ENCODE results near the gene KEL.

KEL gene

DNA sequence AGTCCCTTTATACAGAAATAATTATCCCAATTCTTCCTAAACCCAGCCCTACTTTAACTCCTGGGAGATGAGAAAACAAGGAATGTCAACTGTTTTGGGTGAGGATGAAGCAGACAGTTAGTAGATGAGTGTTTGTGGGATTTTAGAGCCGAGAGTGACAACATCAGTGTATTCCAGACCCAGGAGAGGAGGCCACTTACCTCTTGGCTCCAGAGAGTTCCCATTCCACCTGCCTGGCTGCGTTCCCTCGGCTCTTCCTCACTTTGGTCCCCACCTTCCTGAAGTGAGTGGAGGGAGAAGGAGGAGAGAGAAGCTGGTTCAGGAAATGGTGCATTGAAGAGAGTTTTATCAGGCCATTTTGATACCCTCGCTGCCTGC, 579 bp downstream of the KEL start:
- no peak for DNase-seq

DNA sequence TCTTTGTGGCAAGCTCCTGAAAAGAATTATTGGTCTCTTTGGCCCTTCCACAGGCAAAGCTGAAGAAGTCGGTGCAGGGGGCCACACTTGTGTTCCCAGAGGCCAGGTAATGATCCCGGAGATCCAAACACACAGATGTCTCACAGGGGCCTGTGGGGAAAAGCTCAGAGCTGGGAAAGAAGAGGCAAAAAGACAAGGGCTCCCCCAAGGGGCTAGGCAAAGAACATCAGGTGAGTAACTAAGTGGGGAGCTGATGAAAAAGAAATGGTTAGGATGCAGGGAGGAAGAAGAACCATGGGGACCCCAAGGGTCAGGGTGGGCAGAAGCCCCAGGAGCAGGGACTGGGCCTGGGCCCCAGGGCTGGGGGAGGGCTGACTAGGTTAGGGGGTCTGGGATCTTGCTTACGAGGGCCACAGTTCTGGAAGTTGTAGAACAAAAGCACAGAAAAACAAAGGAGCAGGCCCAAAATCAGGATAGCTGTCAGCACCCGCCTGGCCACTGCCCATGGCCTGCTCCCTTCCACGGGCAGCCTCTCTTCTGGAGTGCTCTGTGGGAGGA, 1.1 kb downstream of the KEL start:
- no peak for DNase-seq

DNA sequence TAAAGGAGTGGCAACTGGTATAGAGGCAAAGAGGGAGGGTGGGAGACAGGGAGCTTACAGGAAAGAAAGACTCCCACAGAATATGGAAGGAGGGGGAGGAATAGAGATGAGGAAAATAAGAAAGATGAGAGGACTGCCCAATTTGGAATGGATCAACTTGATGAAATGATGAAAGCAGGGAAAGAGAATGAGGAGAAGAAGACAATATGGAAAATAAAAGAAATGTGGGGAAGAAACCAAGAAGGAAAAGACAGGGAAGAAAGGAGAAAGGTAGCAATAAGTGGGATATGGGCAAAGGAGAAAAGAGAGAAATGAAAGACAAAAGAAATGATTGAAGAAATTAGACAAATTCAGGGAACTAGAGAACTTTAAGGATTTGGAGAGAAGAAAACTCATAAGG, 3.0 kb downstream of the KEL start:
- no peak for DNase-seq

DNA sequence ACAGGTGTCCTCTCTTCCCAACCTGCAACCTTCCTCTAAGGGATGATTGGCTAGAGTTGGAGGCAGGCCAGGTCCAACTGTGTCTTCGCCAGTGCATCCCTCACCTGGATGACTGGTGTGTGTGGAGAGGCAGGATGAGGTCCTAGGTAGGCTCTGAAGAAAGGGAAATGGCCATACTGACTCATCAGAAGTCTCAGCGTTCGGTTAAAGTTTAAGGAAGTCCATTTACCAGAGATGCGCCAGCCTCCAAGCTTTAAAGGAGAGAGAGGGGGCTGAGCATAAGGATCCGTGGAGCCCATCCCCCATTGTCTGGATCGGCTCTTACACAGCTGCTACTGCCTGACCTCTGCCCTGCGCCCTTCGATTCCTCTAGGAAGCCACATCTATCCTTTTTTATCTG, 4.4 kb downstream of the KEL start:
- no peak for DNase-seq

DNA sequence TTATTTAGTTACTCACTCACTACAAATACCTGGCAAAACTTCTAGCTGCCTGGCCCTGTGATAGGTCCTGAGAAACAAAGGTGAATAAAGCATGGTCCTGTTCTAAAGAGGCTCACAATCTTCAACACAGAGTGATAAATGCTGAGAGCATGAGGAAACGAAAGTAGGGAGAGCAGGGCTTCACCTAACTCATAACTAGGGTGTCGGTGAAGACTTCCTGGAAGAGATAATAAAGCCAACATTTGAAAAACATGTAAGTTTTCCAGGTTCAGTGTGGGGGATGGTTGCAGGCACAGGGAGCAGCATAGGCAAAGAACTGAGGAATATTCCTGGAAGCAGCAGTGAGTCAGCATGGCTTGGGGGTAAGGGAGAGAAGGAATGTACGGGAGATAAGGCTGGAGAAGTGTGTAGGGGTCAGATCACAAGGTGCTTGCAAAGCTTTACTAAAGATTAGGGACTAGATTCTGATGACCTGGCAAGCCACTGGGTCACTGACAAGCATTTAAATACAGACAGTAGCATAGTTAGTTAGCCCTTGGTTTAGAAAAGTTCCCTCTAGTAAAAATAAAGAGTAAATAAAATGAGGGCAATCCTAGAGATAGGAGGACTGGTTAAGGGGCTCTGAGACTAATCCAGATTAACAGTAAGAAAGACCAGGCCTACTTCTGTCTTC, 5.1 kb downstream of the KEL start:
- no peak for DNase-seq

DNA sequence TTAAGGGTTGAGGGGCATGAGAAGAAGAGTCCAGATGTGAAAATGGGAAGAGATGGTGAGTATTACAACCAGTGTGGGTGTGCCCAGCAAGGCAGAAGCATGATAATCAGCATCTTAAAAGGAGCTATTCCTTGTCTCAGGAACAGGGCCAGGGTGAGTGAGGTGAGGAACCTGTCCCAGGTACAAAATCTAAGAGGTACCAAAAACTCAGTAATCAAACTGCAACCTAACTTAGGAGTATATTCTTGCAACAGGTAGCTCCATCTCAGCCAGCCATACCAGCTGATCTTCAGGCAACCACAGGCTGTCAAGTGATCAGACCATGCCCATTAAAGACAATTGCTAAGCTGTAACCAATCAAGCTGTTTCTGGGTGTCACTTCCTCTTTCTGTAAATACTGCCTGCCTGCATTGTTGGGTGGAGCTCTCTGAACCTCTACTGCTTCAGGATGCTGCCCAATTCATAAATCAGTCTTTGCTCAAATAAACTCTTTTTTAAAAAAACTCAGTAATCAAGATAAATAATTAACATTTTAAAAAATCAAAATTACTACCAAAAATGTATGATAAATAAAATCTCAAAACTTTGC, 7.4 kb downstream of the KEL start:
- no peak for DNase-seq

DNA sequence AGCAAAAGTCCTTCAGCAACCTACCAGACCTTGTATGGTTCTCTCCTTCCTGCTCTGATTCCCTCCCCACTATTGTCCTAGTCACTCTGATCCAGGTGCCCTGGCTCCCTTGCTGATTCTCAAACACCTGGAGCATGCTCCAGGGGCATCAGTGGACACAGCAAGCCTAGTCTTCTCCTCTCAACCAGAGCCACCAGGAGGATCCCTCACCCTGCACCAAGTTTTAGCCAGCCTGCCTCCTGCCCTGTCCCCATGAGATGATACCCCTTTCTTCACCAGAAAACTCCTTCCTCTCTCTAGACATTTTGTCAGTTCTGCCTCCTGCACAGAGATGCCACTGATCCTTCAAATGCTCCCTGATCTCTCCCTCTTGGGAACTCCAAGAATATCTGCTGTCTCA, 11.9 kb downstream of the KEL start:
- no peak for DNase-seq

DNA sequence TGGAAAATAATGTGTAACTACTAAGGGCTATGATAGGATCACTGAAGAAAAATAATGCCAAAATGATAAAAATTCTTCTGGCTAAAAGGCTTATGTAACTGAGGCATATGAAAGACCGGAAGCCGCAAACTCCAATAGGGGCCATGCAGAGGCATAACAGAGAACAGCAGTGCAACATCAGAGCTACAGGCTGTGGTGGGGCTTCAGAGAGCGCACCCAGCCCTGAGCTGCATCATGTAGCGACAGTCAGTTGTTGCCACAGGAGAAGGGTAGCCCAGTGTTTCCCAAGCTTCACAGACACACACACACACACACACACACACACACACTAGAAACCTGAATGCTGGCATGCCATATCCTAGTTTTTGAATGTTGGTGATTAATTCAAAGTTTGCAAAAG, 13.6 kb downstream of the KEL start:
- no peak for DNase-seq

DNA sequence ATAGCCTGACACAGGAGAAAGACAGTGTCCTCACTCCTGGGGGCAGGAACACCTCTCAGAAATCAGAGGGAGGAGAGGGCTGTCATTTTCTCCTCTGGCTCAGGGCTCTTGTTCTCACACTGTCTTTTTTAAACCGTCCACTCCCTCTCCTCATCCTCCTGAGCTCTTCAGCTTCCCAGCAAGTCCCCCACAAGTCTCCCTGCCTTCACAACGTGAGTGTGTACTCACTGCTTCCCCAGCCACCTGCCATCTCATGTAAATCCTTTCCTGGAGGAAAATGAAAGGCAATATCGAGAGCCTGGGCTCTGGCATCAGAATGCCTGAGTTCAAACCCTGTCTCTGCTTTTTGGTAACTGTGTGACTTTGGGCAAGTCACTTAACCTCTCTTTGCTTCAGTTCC, 17.2 kb downstream of the KEL start:
- no peak for DNase-seq

DNA sequence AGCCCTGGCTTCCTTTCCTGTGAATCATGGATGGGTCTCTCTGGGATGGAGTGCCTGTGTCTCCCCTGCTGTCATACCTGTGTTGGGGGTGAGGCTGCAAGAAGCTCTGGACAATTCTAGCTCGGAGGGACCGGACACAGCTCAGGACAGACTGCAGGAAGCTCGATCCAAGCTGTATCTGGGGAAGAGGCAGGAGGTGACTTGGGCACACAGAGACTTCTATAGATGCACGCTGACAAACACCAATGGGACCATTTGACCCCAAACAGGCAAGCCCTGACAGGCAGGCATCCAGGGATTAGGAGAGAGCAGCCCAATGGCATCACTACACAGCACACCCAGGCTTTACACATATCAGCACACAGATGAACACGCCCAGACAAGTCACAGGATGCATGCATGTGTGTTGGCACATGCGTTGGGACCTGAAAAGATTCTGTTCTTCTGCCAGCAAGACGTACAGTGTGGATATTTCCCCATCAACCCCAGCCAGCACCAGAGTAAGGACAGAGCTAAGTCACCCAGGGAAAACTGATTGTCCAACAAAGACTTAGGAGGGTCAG, 18.4 kb downstream of the KEL start:
- no peak for DNase-seq

DNA sequence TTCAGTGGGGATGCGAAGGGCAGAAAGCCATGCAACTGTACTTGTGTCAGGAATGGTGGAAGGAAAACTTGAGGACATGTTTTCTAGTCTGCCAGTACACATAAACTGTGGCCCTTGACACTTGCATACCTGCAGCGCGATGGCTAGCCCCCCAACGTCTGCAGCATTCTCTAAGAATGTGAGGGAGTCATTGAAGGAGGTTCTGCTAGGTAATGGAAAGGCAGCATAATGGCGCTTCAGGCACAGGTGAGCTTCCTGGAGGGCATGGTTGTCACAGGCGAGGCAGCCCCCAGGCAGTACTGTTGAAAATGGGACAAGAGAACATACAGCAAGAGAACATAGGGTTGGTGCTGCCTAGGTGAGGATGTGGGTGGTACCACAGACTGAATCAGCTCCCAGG, 19.4 kb downstream of the KEL start:
- no peak for DNase-seq

DNA sequence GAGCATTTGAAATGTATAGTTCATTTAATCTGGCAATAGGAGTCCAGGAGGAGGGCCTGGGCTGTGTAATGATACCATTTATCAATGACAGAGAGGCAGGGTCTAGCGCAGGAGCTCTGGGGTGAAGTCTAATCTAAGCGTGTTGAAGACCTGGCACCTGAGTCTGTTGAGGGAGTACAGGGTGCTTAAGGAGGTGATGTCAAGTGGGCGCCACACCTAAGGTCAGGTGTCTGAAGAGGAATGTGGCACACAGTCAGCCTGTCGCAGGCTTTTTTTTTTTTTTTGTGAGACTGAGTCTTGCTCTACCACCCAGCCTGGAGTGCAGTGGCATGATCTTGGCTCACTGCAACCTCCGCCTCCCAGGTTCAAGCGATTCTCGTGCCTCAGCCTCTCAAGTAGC, 20.6 kb downstream of the KEL start:
- no peak for DNase-seq

DNA sequence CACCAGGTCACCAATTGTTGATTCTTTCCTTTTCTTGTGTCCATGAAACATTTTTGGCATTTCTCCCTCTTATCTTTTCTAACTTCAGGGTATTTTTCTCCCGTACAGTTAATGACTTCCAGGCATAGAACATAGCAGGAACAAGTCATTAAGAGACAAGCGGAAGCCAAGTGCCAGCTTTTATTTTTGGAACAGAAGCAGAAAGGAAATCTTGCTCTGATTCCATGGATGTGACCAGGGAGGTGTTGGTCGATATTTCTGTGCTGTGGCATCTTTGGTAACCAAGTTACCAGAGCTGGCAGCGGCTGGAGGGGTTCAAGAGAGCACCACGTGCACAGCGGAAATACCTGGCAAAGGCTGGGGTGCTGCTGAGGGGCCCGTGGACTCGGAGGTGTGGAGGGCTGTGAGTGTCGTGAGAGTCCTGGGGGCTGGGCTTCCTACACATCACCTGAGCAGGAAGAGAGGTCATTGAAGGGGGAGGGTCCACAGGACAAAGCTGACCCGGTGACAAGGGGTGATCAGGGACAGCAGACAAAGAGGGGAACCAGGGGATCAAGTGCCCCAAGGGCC, 21.1 kb downstream of the KEL start:
- DNase-seq: no peak

DNA sequence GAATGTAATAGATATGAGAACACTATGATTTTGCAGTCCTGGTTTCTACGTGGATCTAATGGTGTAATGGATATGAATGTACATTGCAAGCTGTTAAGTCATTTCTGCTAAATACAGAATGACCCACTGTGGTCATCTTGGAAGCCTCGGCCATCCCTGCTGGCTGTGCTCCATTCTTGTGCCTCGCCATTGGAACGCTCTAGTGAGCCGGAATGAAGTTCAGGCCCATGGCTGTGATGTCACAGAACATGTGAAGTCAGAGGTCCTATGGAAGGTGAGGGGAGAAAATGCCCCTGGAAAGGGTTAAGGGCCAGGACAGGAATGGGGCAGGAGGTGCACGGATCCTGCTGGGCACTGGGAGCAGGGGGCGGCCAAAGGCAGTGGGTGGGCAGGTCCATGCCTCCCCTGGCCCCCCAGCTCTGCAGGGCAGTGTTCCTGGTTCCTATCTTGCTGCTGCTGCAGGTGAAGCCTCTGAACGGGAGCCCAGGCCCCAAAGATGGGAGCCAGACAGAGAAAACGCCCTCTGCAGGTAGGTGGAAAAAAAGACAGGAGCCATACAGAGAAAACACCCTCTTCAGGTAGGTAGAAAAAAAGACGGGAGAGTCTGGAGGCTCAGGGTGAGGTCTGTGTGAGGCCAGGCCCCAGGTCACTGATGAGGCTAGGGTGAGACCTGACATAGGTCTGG, 22.8 kb downstream of the KEL start, which contains the start of gene LLCFC1:
Gene LLCFC1 (plus strand): TSS at position 259 of the 685 bp plus-strand sequence. CDS start 138 bp downstream, at position 397.
- DNase-seq: no peak

DNA sequence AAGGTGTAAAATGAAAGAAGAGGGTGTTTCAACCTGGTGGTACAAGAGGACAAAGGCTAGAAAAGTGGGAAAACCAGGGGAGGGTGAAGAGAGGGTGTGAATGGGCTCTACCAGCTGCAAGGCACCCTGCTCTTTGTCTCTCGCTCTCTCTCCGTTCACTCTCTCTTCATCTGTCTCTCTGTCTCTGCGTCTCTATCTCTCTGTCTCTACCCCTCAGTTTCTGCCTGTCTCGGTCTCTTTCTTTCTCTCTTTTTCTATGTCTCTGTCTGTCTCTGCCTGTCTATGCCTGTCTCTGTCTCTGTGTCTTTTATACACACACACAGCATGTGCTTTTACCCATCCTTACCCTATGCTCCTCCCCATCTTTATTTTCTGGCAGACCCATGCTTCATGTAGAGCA, 23.6 kb downstream of the KEL start:
- no peak for DNase-seq

DNA sequence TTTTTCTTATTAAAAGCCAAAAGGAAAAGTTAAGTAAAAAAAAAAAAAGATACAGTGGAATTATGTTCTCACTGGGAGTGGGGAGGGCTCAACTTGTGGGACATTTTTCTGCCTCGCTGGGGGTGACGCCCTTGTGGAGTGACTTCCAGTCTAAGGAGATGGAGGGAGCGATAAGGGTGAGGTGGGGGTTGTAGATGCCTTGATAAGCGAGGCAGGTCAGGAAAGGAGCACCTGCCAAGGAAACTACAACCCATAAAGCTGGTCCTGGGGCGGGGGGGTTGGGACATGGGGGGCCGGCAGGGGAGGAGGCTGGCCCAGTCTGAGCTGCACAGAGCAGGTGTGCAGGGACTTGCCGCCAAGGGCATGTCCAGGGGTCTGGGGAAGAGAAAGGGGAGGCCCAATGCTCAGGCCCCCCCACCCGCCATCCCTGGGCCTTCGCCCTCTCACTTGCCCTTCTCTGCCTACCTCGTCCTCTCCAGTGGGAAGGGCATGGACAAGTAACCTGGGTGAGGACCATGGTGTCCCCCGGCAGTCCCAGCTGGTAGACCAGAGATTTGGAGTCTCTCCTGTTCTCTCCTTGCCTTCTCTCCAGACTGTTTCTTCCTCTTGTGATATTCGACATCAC, 26.1 kb downstream of the KEL start:
- DNase-seq: no peak

DNA sequence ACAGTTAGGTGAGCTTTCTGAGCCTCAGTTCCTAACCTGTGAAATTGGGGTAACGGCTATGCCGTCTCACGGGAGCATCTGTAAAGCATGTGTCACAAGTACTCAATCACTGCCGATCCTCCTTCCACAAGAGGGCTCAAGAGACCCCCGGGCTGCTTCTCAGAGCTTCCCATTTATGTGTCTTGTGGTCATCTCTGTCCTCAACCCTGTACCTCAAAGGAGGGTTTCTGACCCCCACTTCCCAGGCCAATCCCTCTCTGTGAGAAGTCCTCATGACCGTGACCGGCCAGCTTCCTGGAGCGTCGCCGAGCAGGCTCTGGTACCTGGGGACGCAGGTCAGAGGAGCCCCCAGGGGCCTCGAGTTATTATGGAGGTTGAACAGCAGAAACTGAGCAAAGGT, 28.1 kb downstream of the KEL start:
- DNase-seq: no peak

DNA sequence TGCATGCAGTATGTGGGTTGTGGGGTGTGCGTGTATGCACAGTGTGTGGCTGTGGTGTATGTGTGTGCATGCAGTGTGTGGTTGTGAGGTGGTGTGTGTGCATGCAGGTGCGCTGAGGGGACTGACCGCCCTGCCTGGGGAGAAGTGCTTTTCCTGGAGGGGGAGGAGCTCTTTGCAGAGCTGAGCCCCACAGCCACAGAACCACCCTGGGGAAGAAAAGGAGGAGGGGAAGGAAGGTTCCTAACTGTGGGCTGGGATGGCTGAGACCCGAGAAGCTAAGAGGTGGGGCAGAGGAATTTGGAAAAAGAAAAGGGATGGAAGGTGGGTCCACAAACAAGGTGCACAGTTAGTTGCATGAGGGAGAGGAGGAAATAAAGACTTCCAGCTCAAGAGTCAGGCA, 28.5 kb downstream of the KEL start, which contains the start of gene TRPV5:
Gene TRPV5 (minus strand): TSS at position 123 of the 400 bp plus-strand sequence. CDS start 287 bp downstream, outside the sequence.
- no peak for DNase-seq

DNA sequence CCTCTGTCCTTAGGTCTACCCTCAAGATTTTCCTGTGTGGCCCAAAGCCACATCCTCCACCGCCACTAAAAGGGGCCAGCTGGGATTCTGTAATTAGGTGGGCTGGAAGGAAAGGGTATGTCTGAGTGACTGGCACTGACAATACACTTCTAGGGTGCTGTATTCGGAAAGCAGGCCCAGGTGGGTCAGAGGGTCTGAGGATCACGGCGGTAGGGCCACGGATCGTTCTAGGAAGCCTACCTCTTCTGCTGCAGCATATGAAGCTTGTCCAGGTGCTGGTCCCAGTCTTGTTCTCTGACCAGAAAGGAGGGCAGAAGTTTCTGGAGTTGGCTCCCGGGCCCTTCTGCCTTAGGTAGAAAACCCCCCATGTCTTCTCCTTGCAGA, 29.1 kb downstream of the KEL start:
- no peak for DNase-seq

DNA sequence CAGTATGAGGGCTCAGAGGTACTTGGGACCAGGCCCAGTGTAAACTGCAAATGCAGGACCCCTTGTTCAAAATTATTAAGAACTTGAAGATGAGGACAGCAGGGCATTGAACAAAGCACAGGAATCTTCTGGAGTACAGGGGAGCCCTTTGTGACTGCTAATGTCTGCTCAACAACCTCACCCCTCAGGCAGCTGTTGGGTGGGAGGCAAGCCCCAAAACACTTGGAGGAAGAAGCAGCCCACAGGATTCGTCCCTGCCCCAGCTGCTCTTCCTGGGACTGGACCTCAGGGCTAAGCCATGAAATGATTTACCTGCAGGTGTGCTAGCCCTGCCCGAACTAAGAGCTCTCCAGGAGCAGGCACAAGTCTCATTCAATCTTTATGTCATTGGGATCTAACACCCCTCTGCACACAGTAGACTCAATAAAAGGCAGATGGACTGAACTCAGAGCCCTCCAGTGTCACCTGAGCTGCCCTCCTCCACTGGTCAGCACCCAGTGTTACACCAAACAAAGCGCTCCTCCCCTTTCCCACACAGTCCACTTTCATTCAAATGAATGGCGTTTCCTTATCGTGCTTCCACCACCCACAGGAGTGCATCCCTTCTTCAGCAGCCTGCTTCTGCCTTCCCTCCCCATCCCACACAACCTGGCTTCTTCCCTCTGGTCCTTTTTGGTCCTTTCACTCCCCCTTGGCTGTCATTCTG, 29.6 kb downstream of the KEL start:
- no peak for DNase-seq

DNA sequence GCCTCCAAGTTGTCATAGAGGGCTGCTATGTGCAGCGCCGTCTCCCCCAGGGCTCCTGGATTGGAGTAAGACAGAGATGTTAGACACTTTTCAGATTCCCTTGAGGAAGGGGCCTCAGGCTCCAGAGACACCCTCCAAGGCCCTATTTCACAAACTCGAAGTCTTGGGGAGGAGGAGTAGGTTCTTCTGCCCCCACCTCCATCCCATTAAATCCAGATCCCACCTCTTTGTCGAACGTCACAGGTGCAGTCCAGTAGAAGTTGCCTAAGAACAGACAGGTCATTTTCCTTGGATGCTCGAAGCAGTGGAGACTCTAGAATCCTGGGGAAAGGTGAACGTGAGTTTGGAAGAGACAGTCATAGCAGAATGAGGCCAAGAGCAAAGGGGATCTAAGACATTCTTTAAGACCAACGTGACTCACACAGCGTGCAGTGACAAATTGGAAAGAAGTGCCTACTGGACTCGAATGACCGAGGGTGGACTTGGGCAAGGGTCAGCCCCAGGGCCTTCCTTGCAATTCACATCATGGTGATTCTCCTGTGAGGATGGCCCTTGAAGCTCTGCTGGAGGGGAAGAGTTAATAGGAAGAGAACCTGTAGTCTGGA, 31.9 kb downstream of the KEL start:
- DNase-seq: no peak

DNA sequence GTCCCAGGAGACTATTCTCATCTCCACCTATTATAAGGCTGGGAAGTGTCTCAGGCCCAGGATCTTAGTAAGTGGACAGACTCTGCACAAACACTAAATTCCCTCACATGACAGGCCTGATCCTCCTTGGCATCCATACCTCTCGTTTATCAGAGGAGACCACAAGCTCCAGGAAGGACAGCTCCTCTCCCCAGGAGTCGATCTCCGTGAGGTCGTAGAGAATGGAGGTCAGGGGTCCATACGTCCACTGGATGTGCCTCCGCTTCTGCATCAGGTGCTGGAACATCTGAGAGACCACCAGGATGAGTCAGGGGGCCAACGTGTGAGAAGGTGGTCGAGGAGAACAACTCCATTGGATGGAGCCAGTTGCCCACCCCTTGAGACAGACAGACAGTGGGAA, 34.2 kb downstream of the KEL start:
- no peak for DNase-seq
